Spleen (tissue), 7 donors: ENCODE results near the gene TMEM106C.

Experiments
- CTCF ChIP-seq, 11 experiments: fragments of 200-600 bp in 7 of 11; fragments of 450-650 bp in 4 of 11; sonication (generic) in 4 of 11; IDR thresholded peaks in 8 of 11; conservative IDR thresholded peaks in 3 of 11; 1 replicate in 7 of 11; 2 replicates in 4 of 11; pipeline versions ENCODE4 v1.4.0 to v1.8.0; 2016 to 2021; ENCODE audit warnings: antibody characterized with exemption in 11 of 11, inconsistent platforms in 4 of 11, mild to moderate bottlenecking in 1 of 11
- POLR2A ChIP-seq, 3 donors: fragments of 450-650 bp; IDR thresholded peaks; one replicate each; pipeline ENCODE4 v1.5.1; 2017; ENCODE audit warnings: antibody characterized with exemption in 3 of 3, mild to moderate bottlenecking in 1 of 3
- donor health status: DM: no; HTN: no; CAD: no; lungs with moderate emphysema.
- donor health status: DM: no; HTN: no; CAD: no.
- donor health status: DM: no; HTN: no; CAD: no.

GRCh38 chr12:48013287-48013686, 49.9 kb downstream of the TMEM106C start:
- TF ChIP-seq CTCF (IDR thresholded peaks at IDR 0.05 in 8 of 11, conservative IDR thresholded peaks at IDR 0.05 in 3 of 11) = no peak
- no peak for TF ChIP-seq POLR2A (IDR thresholded peaks at IDR 0.05)
